Kidney (tissue), 14 donors: ENCODE results near the gene SCN5A. TPM values are rescaled to one million over a fixed set of nuclear protein-coding genes. Genes with fewer than 3 reads are reported as not detected.

Source experiments
- DNase-seq, 5 donors: peaks; one replicate each; pipeline ENCODE4 v3.0.0-alpha.2; 2013 to 2020
- FAIRE-seq: peaks from 2 replicates; lab custom pipeline; 2012; peaks lifted over from hg19 to GRCh38; lab: Jason Lieb, UNC
- H3K27ac ChIP-seq, 2 donors: one replicate each; pipeline ENCODE4 v1.7.0; 2013; ENCODE audit warnings: low read depth in 2 of 2, low read length in 2 of 2, inconsistent platforms in 1 of 2
- H3K27me3 ChIP-seq: one replicate; pipeline ENCODE4 v1.7.1; 2013; ENCODE audit warnings: low read length, inconsistent platforms; ENCODE audit not compliant: control insufficient read depth, insufficient read depth
- H3K36me3 ChIP-seq, 3 donors: one replicate each; pipeline versions ENCODE4 v1.7.0 to v1.7.1; 2013; ENCODE audit warnings: low read length in 3 of 3, control low read depth in 1 of 3, inconsistent platforms in 1 of 3; ENCODE audit not compliant: insufficient read depth in 3 of 3, control insufficient read depth in 2 of 3
- H3K4me1 ChIP-seq, 3 donors: one replicate each; pipeline versions ENCODE4 v1.7.0 to v1.7.1; 2013; ENCODE audit warnings: low read length in 3 of 3, inconsistent platforms in 1 of 3, low read depth in 1 of 3; ENCODE audit not compliant: control insufficient read depth in 2 of 3, insufficient read depth in 2 of 3
- H3K4me3 ChIP-seq, 3 donors: one replicate each; pipeline versions ENCODE4 v1.7.0 to v1.8.1; 2013; ENCODE audit warnings: low read length in 3 of 3, control low read depth in 1 of 3, inconsistent platforms in 1 of 3
- H3K9ac ChIP-seq, 3 donors: one replicate each; pipeline versions ENCODE4 v1.7.0 to v1.7.1; 2013; ENCODE audit warnings: low read length in 3 of 3, control low read depth in 1 of 3, inconsistent platforms in 1 of 3
- H3K9me3 ChIP-seq, 3 donors: one replicate each; pipeline versions ENCODE4 v1.7.0 to v1.7.1; 2013; ENCODE audit warnings: low read length in 3 of 3, control low read depth in 1 of 3, inconsistent platforms in 1 of 3; ENCODE audit not compliant: control insufficient read depth in 2 of 3, insufficient read depth in 1 of 3
- CTCF ChIP-seq: IDR thresholded peaks from 3 replicates; pipeline ENCODE4 v1.5.1; 2012; ENCODE audit warnings: mild to moderate bottlenecking, moderate library complexity, borderline replicate concordance; ENCODE audit not compliant: insufficient read depth; ENCODE audit errors: extremely low read depth
- intact Hi-C: fragments of 100-400 bp; cut with DNase I; formaldehyde crosslinking; loops from one replicate; pipeline ENCODE4 v1.11.1; 2022
- polyA plus RNA-seq: library from polyadenylated mRNA; stranded (reverse); fragments of 350-450 nt; fragmentation: Illumina TruSeq; extraction: RNeasy Lipid Tissue Mini Kit (QIAGEN cat#74804); gene quantifications from one replicate; pipeline ENCODE4 v1.2.3, GENCODE V29; 2014; ENCODE audit warnings: low read depth, low replicate concordance; ENCODE audit not compliant: insufficient read depth
- total RNA-seq: library from RNA; stranded (reverse); fragmentation: NEBNext Ultra II Directional; extraction: Animal tissue kit (Norgen Biotek cat#: 25700); gene quantifications from one replicate; pipeline ENCODE4 v1.2.1, GENCODE V29; 2021
- donor health status: control.
- donor health status: control.
- donor health status: control.
- donor health status: control.
- donor health status: control.
- donor health status: DM: yes; HTN: yes; CAD: no.
- donor health status: Normal renal cell carcinoma (clear cell type).

SCN5A gene
- total and polyA plus RNA-seq, 2 donors from 2014 or later: 0.06 to 0.72 TPM

- peaks cover 2% of the 10 kb centered on the region for H3K27me3 ChIP-seq
- H3K4me3 ChIP-seq: no peak overlapping the region
- H3K4me1 ChIP-seq: peaks cover 0 to 5% (median 0%) of the 10 kb centered on the region in 3 donors
- TF ChIP-seq CTCF: no peak
- H3K36me3 ChIP-seq: no peaks in the 10 kb centered on the region
- no peak for DNase-seq
- H3K27ac ChIP-seq: no peak overlapping the region
- FAIRE-seq: no peak
- H3K9me3 ChIP-seq: no peaks in the 10 kb centered on the region
- intact Hi-C loops: no loop called here
- H3K9ac ChIP-seq: no peak overlapping the region
Observed at GRCh38 chr3:38644016-38644661, 5.3 kb downstream of the SCN5A start.

GRCh38 chr3:38643592-38643991, 5.9 kb downstream of the SCN5A start:
- H3K9ac ChIP-seq: no peak overlapping the region
- peaks cover 2% of the 10 kb centered on the region for H3K27me3 ChIP-seq
- H3K9me3 ChIP-seq: no peaks in the 10 kb centered on the region
- H3K27ac ChIP-seq: no peak overlapping the region
- H3K36me3 ChIP-seq: no peaks in the 10 kb centered on the region
- no peak for DNase-seq
- H3K4me1 ChIP-seq: peaks cover 0 to under 1% (median 0%) of the 10 kb centered on the region in 3 donors
- no peak for TF ChIP-seq CTCF
- FAIRE-seq: no peak
- H3K4me3 ChIP-seq: no peak overlapping the region
- intact Hi-C loops: no loop called here

- no peak overlapping the region for H3K27ac ChIP-seq
- H3K4me3 ChIP-seq: no peak overlapping the region
- no peak for FAIRE-seq
- no peak overlapping the region for H3K9ac ChIP-seq
- H3K36me3 ChIP-seq: no peaks in the 10 kb centered on the region
- peak in 1 of 5 donors; percentile 12 for DNase-seq
- H3K9me3 ChIP-seq: no peaks in the 10 kb centered on the region
- intact Hi-C loops: no loop called here
- no peak for TF ChIP-seq CTCF
- no peaks in the 10 kb centered on the region for H3K4me1 ChIP-seq
- no peaks in the 10 kb centered on the region for H3K27me3 ChIP-seq
Observed at GRCh38 chr3:38643090-38643489, 6.4 kb downstream of the SCN5A start.
